Measurements from ENCODE around the gene GPR132. TPM values are rescaled to one million over a fixed set of nuclear protein-coding genes. Genes with fewer than 3 reads are reported as not detected.

GPR132 gene
- total RNA-seq, 1 donor: 0.09 TPM

GRCh38 chr14:105095236-105095805 is 30.1 kb upstream of the GPR132 start:
- no peak for TF ChIP-seq CTCF (IDR thresholded peaks at IDR 0.05; ENCODE audit: insufficient read depth, low read length)
- H3K4me3 ChIP-seq (ENCODE audit: low read depth, low read length): no peak overlapping the region
- no peak for DNase-seq (ENCODE audit: low read depth)

GRCh38 chr14:105094193-105094907 is 29.1 kb upstream of the GPR132 start:
- no peak for TF ChIP-seq CTCF (IDR thresholded peaks at IDR 0.05; ENCODE audit: insufficient read depth, low read length)
- peak overlapping the region; percentile 73 for H3K4me3 ChIP-seq (ENCODE audit: low read depth, low read length)
- DNase-seq (ENCODE audit: low read depth): no peak

- DNase-seq (ENCODE audit: low read depth): peak; percentile 54
- peak overlapping the region; percentile 73 for H3K4me3 ChIP-seq (ENCODE audit: low read depth, low read length)
- TF ChIP-seq CTCF (IDR thresholded peaks at IDR 0.05; ENCODE audit: insufficient read depth, low read length): peak; percentile 52
Observed at GRCh38 chr14:105093431-105094192, 28.4 kb upstream of the GPR132 start.

GRCh38 chr14:105093038-105093430 is 27.8 kb upstream of the GPR132 start:
- peak overlapping the region; percentile 73 for H3K4me3 ChIP-seq (ENCODE audit: low read depth, low read length)
- DNase-seq (ENCODE audit: low read depth): peak; percentile 42
- no peak for TF ChIP-seq CTCF (IDR thresholded peaks at IDR 0.05; ENCODE audit: insufficient read depth, low read length)

- H3K4me3 ChIP-seq (ENCODE audit: low read depth, low read length): peak overlapping the region; percentile 73
- no peak for DNase-seq (ENCODE audit: low read depth)
- TF ChIP-seq CTCF (IDR thresholded peaks at IDR 0.05; ENCODE audit: insufficient read depth, low read length): no peak
Observed at GRCh38 chr14:105092171-105093037, 27.2 kb upstream of the GPR132 start.

- no peak overlapping the region for H3K4me3 ChIP-seq (ENCODE audit: low read depth, low read length)
- peak; percentile 19 for DNase-seq (ENCODE audit: low read depth)
- no peak for TF ChIP-seq CTCF (IDR thresholded peaks at IDR 0.05; ENCODE audit: insufficient read depth, low read length)
Observed at GRCh38 chr14:105091517-105092170, 26.4 kb upstream of the GPR132 start.

Data from fibroblast of the aortic adventitia (primary cell).